ENCODE measurements around the gene TMEM17. TPM values are rescaled to one million over a fixed set of nuclear protein-coding genes. Genes with fewer than 3 reads are reported as not detected.

TMEM17 gene
- total and polyA plus RNA-seq, 2 of the 13 experiments (the other 11 are each of a cell fraction or from before 2014, with no cell fraction given): 0.22 to 0.50 TPM

GRCh38 chr2:62467475-62468321 is 38.3 kb downstream of the TMEM17 start (continued):
- peak; percentile 74; the same call in 1 of the 2 replicates for TF ChIP-seq SMYD3 (CRISPR knock-in tag; IDR thresholded peaks at IDR 0.05)
- TF ChIP-seq MXD4 (CRISPR knock-in tag; IDR thresholded peaks at IDR 0.05): no peak
- TF ChIP-seq SP140L (CRISPR knock-in tag; IDR thresholded peaks at IDR 0.05; ENCODE audit: borderline replicate concordance): no peak
- TF ChIP-seq TFAP4 (IDR thresholded peaks at IDR 0.05; ENCODE audit: borderline replicate concordance, low read depth): peak; percentile 45; the same call in 1 of the 2 replicates
- no peak for TF ChIP-seq NR2F6 (IDR thresholded peaks at IDR 0.05)
- TF ChIP-seq NR2F6 (CRISPR knock-in tag; IDR thresholded peaks at IDR 0.05): no peak
- no peak for TF ChIP-seq ZNF562 (CRISPR knock-in tag; IDR thresholded peaks at IDR 0.05; ENCODE audit: borderline replicate concordance)
- peak; percentile 44; the same call in 1 of the 2 replicates for TF ChIP-seq CCDC6 (CRISPR knock-in tag; IDR thresholded peaks at IDR 0.05)
- TF ChIP-seq RFXAP (CRISPR knock-in tag; IDR thresholded peaks at IDR 0.05; ENCODE audit: borderline replicate concordance): peak; percentile 68; the same call in 1 of the 2 replicates
- TF ChIP-seq ZNF234 (CRISPR knock-in tag; conservative IDR thresholded peaks at IDR 0.05): no peak
- TF ChIP-seq ZNF841 (CRISPR knock-in tag; IDR thresholded peaks at IDR 0.05; ENCODE audit: borderline replicate concordance): no peak
- peak; percentile 63; the same call in 1 of the 2 replicates for TF ChIP-seq HNF1B (CRISPR knock-in tag; IDR thresholded peaks at IDR 0.05)
- TF ChIP-seq, protein P1, sequence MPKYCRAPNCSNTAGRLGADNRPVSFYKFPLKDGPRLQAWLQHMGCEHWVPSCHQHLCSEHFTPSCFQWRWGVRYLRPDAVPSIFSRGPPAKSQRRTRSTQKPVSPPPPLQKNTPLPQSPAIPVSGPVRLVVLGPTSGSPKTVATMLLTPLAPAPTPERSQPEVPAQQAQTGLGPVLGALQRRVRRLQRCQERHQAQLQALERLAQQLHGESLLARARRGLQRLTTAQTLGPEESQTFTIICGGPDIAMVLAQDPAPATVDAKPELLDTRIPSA (CRISPR knock-in tag; IDR thresholded peaks at IDR 0.05; ENCODE audit: borderline replicate concordance): no peak
- TF ChIP-seq SPEN (CRISPR knock-in tag; IDR thresholded peaks at IDR 0.05; ENCODE audit: low read depth): 0 out of 2 replicates have a peak, but pooled peaks have one; percentile 40
- no peak for TF ChIP-seq NFKB2 (CRISPR knock-in tag; IDR thresholded peaks at IDR 0.05; ENCODE audit: borderline replicate concordance)
- no peak for TF ChIP-seq ZNF549 (CRISPR knock-in tag; IDR thresholded peaks at IDR 0.05)
- no peak for TF ChIP-seq ZNF430 (CRISPR knock-in tag; IDR thresholded peaks at IDR 0.05)
- no peak for TF ChIP-seq ZNF703 (CRISPR knock-in tag; IDR thresholded peaks at IDR 0.05; ENCODE audit: borderline replicate concordance)
- TF ChIP-seq CBX1 (IDR thresholded peaks at IDR 0.05; ENCODE audit: low read depth): peak; percentile 41
- no peak for TF ChIP-seq ZBTB20 (CRISPR knock-in tag; IDR thresholded peaks at IDR 0.05; ENCODE audit: borderline replicate concordance, low read depth)
- TF ChIP-seq, protein P2, sequence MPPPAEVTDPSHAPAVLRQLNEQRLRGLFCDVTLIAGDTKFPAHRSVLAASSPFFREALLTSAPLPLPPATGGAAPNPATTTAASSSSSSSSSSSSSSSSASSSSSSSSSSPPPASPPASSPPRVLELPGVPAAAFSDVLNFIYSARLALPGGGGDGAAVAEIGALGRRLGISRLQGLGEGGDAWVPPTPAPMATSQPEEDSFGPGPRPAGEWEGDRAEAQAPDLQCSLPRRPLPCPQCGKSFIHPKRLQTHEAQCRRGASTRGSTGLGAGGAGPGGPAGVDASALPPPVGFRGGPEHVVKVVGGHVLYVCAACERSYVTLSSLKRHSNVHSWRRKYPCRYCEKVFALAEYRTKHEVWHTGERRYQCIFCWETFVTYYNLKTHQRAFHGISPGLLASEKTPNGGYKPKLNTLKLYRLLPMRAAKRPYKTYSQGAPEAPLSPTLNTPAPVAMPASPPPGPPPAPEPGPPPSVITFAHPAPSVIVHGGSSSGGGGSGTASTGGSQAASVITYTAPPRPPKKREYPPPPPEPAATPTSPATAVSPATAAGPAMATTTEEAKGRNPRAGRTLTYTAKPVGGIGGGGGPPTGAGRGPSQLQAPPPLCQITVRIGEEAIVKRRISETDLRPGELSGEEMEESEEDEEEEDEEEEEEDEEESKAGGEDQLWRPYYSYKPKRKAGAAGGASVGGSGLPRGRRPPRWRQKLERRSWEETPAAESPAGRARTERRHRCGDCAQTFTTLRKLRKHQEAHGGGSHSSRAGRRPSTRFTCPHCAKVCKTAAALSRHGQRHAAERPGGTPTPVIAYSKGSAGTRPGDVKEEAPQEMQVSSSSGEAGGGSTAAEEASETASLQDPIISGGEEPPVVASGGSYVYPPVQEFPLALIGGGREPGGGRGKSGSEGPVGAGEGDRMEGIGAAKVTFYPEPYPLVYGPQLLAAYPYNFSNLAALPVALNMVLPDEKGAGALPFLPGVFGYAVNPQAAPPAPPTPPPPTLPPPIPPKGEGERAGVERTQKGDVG (CRISPR knock-in tag; IDR thresholded peaks at IDR 0.05; ENCODE audit: borderline replicate concordance): 0 out of 2 replicates have a peak, but pooled peaks have one; percentile 79
- TF ChIP-seq DPF2 (CRISPR knock-in tag; IDR thresholded peaks at IDR 0.05; ENCODE audit: borderline replicate concordance, low read depth): 0 out of 2 replicates have a peak, but pooled peaks have one; percentile 35
- TF ChIP-seq GATAD1 (CRISPR knock-in tag; IDR thresholded peaks at IDR 0.05): no peak; the same call in 1 of the 2 replicates
- TF ChIP-seq PITX1 (CRISPR knock-in tag; IDR thresholded peaks at IDR 0.05): peak; percentile 14; the same call in 1 of the 2 replicates
